ENCODE measurements around the gene TAS2R16.
"Not testable (repeated sequence)": the region's sequence is repeated elsewhere in the genome, so short reads cannot be mapped to it uniquely, and the experiment has no call there.

DNA sequence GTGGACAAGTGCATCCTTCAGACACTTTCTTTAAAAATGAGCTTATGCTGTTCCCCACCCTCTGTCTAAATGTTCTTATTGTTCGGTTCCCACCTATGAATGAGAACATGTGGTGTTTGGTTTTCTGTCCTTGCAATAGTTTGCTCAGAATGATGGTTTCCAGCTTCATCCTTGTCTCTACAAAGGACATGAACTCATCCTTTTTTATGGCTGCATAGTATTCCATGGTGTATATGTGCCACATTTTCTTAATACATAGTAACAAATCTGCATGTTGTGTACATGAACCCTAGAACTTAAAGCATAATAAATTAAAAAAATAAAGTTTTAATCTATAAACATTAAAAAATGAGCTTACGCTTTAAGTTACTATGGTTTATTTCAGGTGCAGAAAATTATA is 41.8 kb downstream of the TAS2R16 start:
- not testable (repeated sequence) for TF ChIP-seq RAD21 (conservative IDR thresholded peaks at IDR 0.05); POLR2AphosphoS5 (IDR thresholded peaks at IDR 0.05); MXI1 (conservative IDR thresholded peaks at IDR 0.05; ENCODE audit: poor library complexity, severe bottlenecking); TAF1 (IDR thresholded peaks at IDR 0.05; ENCODE audit: low read depth); SMC3 (conservative IDR thresholded peaks at IDR 0.05; ENCODE audit: poor library complexity)
- TF ChIP-seq, protein P1, sequence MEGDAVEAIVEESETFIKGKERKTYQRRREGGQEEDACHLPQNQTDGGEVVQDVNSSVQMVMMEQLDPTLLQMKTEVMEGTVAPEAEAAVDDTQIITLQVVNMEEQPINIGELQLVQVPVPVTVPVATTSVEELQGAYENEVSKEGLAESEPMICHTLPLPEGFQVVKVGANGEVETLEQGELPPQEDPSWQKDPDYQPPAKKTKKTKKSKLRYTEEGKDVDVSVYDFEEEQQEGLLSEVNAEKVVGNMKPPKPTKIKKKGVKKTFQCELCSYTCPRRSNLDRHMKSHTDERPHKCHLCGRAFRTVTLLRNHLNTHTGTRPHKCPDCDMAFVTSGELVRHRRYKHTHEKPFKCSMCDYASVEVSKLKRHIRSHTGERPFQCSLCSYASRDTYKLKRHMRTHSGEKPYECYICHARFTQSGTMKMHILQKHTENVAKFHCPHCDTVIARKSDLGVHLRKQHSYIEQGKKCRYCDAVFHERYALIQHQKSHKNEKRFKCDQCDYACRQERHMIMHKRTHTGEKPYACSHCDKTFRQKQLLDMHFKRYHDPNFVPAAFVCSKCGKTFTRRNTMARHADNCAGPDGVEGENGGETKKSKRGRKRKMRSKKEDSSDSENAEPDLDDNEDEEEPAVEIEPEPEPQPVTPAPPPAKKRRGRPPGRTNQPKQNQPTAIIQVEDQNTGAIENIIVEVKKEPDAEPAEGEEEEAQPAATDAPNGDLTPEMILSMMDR (IDR thresholded peaks at IDR 0.05; ENCODE audit: poor library complexity, severe bottlenecking), result not testable (repeated sequence)
- TF ChIP-seq, protein P2, sequence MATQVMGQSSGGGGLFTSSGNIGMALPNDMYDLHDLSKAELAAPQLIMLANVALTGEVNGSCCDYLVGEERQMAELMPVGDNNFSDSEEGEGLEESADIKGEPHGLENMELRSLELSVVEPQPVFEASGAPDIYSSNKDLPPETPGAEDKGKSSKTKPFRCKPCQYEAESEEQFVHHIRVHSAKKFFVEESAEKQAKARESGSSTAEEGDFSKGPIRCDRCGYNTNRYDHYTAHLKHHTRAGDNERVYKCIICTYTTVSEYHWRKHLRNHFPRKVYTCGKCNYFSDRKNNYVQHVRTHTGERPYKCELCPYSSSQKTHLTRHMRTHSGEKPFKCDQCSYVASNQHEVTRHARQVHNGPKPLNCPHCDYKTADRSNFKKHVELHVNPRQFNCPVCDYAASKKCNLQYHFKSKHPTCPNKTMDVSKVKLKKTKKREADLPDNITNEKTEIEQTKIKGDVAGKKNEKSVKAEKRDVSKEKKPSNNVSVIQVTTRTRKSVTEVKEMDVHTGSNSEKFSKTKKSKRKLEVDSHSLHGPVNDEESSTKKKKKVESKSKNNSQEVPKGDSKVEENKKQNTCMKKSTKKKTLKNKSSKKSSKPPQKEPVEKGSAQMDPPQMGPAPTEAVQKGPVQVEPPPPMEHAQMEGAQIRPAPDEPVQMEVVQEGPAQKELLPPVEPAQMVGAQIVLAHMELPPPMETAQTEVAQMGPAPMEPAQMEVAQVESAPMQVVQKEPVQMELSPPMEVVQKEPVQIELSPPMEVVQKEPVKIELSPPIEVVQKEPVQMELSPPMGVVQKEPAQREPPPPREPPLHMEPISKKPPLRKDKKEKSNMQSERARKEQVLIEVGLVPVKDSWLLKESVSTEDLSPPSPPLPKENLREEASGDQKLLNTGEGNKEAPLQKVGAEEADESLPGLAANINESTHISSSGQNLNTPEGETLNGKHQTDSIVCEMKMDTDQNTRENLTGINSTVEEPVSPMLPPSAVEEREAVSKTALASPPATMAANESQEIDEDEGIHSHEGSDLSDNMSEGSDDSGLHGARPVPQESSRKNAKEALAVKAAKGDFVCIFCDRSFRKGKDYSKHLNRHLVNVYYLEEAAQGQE (IDR thresholded peaks at IDR 0.05; ENCODE audit: borderline replicate concordance), result not testable (repeated sequence)

Data from neural cell (in vitro differentiated cells).